Measurements from ENCODE around the gene SPPL2C. TPM values are rescaled to one million over a fixed set of nuclear protein-coding genes. Genes with fewer than 3 reads are reported as not detected.
"Not testable (repeated sequence)": the region's sequence is repeated elsewhere in the genome, so short reads cannot be mapped to it uniquely, and the experiment has no call there.

SPPL2C gene
- total RNA-seq, 1 experiment from 2014 or later, result not detected

- DNase-seq (ENCODE audit: low read depth), result no peak
Measured at GRCh38 chr17:45849536-45849990, 4.9 kb downstream of the SPPL2C start.

GRCh38 chr17:45850011-45850410, 5.3 kb downstream of the SPPL2C start:
- no peak for DNase-seq (ENCODE audit: low read depth)

- DNase-seq (ENCODE audit: low read depth), result no peak
Measured at GRCh38 chr17:45850468-45850867, 5.8 kb downstream of the SPPL2C start.

- no peak for DNase-seq (ENCODE audit: low read depth)
Measured at GRCh38 chr17:45851022-45851421, 6.3 kb downstream of the SPPL2C start.

GRCh38 chr17:45851464-45851863, 6.8 kb downstream of the SPPL2C start:
- DNase-seq (ENCODE audit: low read depth), result no peak

- DNase-seq (ENCODE audit: low read depth), result no peak
Measured at GRCh38 chr17:45851873-45852272, 7.2 kb downstream of the SPPL2C start.

GRCh38 chr17:45852535-45853297, 8.0 kb downstream of the SPPL2C start:
- DNase-seq (ENCODE audit: low read depth), result peak; percentile 52

- no peak for DNase-seq (ENCODE audit: low read depth)
Measured at GRCh38 chr17:45854209-45854608, 9.5 kb downstream of the SPPL2C start.

- peak; percentile 26 for DNase-seq (ENCODE audit: low read depth)
Measured at GRCh38 chr17:45855691-45856336, 11.1 kb downstream of the SPPL2C start.

- peak; percentile 35 for DNase-seq (ENCODE audit: low read depth)
Measured at GRCh38 chr17:45857977-45858708, 13.5 kb downstream of the SPPL2C start.

GRCh38 chr17:45861165-45861564, 16.5 kb downstream of the SPPL2C start:
- no peak for DNase-seq (ENCODE audit: low read depth)

- not testable (repeated sequence) for DNase-seq (ENCODE audit: low read depth)
Measured at GRCh38 chr17:45862127-45862526, 17.4 kb downstream of the SPPL2C start.

- no peak for DNase-seq (ENCODE audit: low read depth)
Measured at GRCh38 chr17:45863857-45864654, 19.4 kb downstream of the SPPL2C start.

- DNase-seq (ENCODE audit: low read depth), result no peak
Measured at GRCh38 chr17:45867171-45867570, 22.5 kb downstream of the SPPL2C start.

GRCh38 chr17:45867702-45868101, 23.0 kb downstream of the SPPL2C start:
- DNase-seq (ENCODE audit: low read depth), result peak; percentile 4

- DNase-seq (ENCODE audit: low read depth), result peak; percentile 8
Measured at GRCh38 chr17:45868276-45868675, 23.6 kb downstream of the SPPL2C start.

- no peak for DNase-seq (ENCODE audit: low read depth)
Measured at GRCh38 chr17:45869676-45870341, 25.1 kb downstream of the SPPL2C start.

GRCh38 chr17:45870342-45870974, 25.8 kb downstream of the SPPL2C start:
- DNase-seq (ENCODE audit: low read depth), result no peak

GRCh38 chr17:45871718-45872117, 27.0 kb downstream of the SPPL2C start:
- no peak for DNase-seq (ENCODE audit: low read depth)

- DNase-seq (ENCODE audit: low read depth), result peak; percentile 25
Measured at GRCh38 chr17:45873728-45874127, 29.0 kb downstream of the SPPL2C start.

GRCh38 chr17:45874151-45874550, 29.5 kb downstream of the SPPL2C start:
- no peak for DNase-seq (ENCODE audit: low read depth)
